A673 (cell line): ENCODE measurements around the gene HNMT.

Source experiments
- EZH2 ChIP-seq: fragments of 200-600 bp; sonication (generic); IDR thresholded peaks from 2 replicates; pipeline ENCODE4 v1.6.1; 2017; ENCODE audit warnings: borderline replicate concordance, low read depth, mild to moderate bottlenecking, mixed read lengths, antibody characterized with exemption, low read length; ENCODE audit not compliant: poor library complexity, severe bottlenecking
- TF ChIP-seq, protein P1 (sequence below): fragments of 300-800, 200-600 bp; sonication (generic); conservative IDR thresholded peaks from 2 replicates; pipeline ENCODE4 v1.5.1; 2017; ENCODE audit warnings: low read depth, mild to moderate bottlenecking, antibody characterized with exemption, low read length, moderate library complexity, mixed read lengths

DNA sequence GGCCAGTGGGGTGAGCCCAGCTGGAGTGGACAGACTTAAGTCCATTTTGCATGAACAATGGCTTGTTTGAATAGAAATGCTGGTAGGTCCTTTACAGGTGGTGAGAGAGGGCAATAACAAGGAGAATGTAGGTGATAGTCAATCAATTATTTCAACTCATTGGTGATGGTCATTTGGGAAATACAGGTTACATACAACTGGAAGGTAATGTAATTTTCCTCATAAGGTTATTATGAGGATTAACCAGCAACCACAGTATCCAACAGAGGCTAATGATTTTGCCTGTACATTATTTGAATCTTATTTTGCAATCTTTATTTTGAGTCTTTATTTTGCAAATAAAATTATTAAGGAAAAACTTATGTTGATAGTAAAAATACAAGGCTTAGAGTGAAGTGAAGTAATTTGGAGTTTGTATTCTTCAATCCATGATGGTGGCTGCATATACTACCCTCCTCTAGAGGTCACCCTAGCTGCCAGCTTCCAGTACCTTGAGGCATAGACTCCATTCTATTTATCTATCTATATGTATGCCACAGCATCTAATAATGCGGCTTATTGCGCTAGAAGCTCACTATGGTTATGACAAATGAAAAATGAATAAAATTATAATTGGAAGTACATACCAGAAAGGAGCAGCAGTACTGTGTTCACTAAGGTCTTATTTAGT is 20.5 kb upstream of the HNMT start:
- no peak for TF ChIP-seq EZH2
- TF ChIP-seq, protein P1, sequence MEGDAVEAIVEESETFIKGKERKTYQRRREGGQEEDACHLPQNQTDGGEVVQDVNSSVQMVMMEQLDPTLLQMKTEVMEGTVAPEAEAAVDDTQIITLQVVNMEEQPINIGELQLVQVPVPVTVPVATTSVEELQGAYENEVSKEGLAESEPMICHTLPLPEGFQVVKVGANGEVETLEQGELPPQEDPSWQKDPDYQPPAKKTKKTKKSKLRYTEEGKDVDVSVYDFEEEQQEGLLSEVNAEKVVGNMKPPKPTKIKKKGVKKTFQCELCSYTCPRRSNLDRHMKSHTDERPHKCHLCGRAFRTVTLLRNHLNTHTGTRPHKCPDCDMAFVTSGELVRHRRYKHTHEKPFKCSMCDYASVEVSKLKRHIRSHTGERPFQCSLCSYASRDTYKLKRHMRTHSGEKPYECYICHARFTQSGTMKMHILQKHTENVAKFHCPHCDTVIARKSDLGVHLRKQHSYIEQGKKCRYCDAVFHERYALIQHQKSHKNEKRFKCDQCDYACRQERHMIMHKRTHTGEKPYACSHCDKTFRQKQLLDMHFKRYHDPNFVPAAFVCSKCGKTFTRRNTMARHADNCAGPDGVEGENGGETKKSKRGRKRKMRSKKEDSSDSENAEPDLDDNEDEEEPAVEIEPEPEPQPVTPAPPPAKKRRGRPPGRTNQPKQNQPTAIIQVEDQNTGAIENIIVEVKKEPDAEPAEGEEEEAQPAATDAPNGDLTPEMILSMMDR = no peak
